SK-N-MC (cell line): ENCODE data around the gene KDSR.

Source experiments
- EZH2 ChIP-seq: fragments of 200-600 bp; sonication (generic); IDR thresholded peaks from one replicate; pipeline ENCODE4 v1.6.1; 2017; ENCODE audit warnings: antibody characterized with exemption
- POLR2AphosphoS5 ChIP-seq: IDR thresholded peaks from 2 replicates; pipeline ENCODE4 v1.6.1; 2012; ENCODE audit warnings: mild to moderate bottlenecking, low read depth, low read length, borderline replicate concordance

GRCh38 chr18:63303547-63303946 lies 63.5 kb downstream of the KDSR start:
- no peak for TF ChIP-seq POLR2AphosphoS5
- TF ChIP-seq EZH2, result no peak
